Measurements from ENCODE around the gene COL6A5. TPM values are rescaled to one million over a fixed set of nuclear protein-coding genes. Genes with fewer than 3 reads are reported as not detected.

Gene COL6A5
- polyA plus RNA-seq, 1 of the 3 experiments (the other 2 are of a cell fraction): not detected

GRCh38 chr3:130323503-130323902, 22.0 kb upstream of the COL6A5 start (continued):
- TF ChIP-seq, protein P1, sequence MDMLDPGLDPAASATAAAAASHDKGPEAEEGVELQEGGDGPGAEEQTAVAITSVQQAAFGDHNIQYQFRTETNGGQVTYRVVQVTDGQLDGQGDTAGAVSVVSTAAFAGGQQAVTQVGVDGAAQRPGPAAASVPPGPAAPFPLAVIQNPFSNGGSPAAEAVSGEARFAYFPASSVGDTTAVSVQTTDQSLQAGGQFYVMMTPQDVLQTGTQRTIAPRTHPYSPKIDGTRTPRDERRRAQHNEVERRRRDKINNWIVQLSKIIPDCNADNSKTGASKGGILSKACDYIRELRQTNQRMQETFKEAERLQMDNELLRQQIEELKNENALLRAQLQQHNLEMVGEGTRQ (IDR thresholded peaks at IDR 0.05; ENCODE audit: borderline replicate concordance, low read depth, low read length): no peak

DNA sequence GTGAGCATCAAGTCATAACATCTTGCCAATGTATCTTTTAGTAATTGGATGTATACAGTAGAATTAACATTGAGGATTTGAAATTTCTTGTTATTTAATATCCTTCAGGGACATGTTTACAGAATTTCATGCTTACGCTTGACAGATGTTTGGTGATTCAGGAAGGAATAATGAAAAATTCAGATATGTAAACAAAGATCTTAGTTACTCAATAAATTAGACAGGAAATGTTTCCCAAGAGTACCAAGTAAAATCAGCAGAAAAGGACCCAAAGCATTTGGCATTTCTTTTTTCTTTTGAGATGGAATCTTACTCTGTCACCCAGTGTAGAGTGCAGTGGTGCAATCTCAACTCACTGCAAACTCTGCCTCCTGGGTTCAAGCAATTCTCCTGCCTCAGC, 4.7 kb upstream of the COL6A5 start:
- DNase-seq: no peak
- Histone ChIP-seq H3K36me3 (replicated peaks in 1 of 2; ENCODE audit: control insufficient read depth in 1 of 2, insufficient read depth in 2 of 2, low read length in 1 of 2) (no peaks in the 10 kb centered on the region), H3K4me1 (ENCODE audit: control insufficient read depth in 1 of 2, insufficient read depth in 2 of 2, low read depth in 1 of 2, low read length in 1 of 2) (no peaks in the 10 kb centered on the region; a peak in 1 of 4 replicates), H3F3A (replicated peaks; ENCODE audit: insufficient read depth) (no peaks in the 10 kb centered on the region), H3K4me3 (ENCODE audit: low read depth in 2 of 2, low read length in 1 of 2) (no peak overlapping the region), H4K20me1 (ENCODE audit: insufficient read depth) (no peaks in the 10 kb centered on the region), H3K9me3 (peaks cover 3% of the 10 kb centered on the region; the same call in 1 of the 2 replicates), H3K4me2 (no peak overlapping the region), H3K79me2 (ENCODE audit: insufficient read depth) (no peaks in the 10 kb centered on the region), H3K9ac (no peak overlapping the region), H3K27me3 (ENCODE audit: insufficient read depth) (no peaks in the 10 kb centered on the region), H3K9me2 (no peaks in the 10 kb centered on the region), H2AFZ (ENCODE audit: low read depth) (no peak overlapping the region), H3K27ac (ENCODE audit: low read depth in 2 of 2, low read length in 1 of 2) (no peak overlapping the region)
- CTCF ChIA-PET: interaction anchor here (0.7 kb wide), 1 partner anchor 239 kb away, joined by 3 read pairs; no protein-coding TSS in a partner anchor
- 36% methylated on average over 1 of the region's 1 CpG for WGBS (ENCODE audit: low lambda C conversion rate)
- TF ChIP-seq RXRA (IDR thresholded peaks at IDR 0.05; ENCODE audit: borderline replicate concordance, low read depth): no peak
- TF ChIP-seq PBX3 (IDR thresholded peaks at IDR 0.05): no peak
- TF ChIP-seq SIN3A (IDR thresholded peaks at IDR 0.05; ENCODE audit: borderline replicate concordance, low read depth, low read length): no peak
- TF ChIP-seq USF1 (IDR thresholded peaks at IDR 0.05; ENCODE audit: borderline replicate concordance, low read depth): no peak
- TF ChIP-seq MXI1 (IDR thresholded peaks at IDR 0.05; ENCODE audit: low read depth, low read length): no peak
- TF ChIP-seq RCOR1 (IDR thresholded peaks at IDR 0.05; ENCODE audit: low read length): no peak
- TF ChIP-seq, protein P2, sequence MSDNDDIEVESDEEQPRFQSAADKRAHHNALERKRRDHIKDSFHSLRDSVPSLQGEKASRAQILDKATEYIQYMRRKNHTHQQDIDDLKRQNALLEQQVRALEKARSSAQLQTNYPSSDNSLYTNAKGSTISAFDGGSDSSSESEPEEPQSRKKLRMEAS (IDR thresholded peaks at IDR 0.05; ENCODE audit: low read depth): no peak
- TF ChIP-seq CHD2 (IDR thresholded peaks at IDR 0.05; ENCODE audit: low read length, partially characterized antibody): no peak
- TF ChIP-seq RFX5 (IDR thresholded peaks at IDR 0.05; ENCODE audit: low read length): no peak
- no peak for TF ChIP-seq JUND (IDR thresholded peaks at IDR 0.05)
- TF ChIP-seq, protein P1 (IDR thresholded peaks at IDR 0.05; ENCODE audit: borderline replicate concordance, low read depth, low read length): no peak
- no peak for TF ChIP-seq RAD21 (IDR thresholded peaks at IDR 0.05; ENCODE audit: low read length)
- no peak for TF ChIP-seq FOXJ3 (CRISPR knock-in tag; IDR thresholded peaks at IDR 0.05)
- TF ChIP-seq ELF1 (IDR thresholded peaks at IDR 0.05): no peak
- POLR2A ChIA-PET: no interaction called here

All from SK-N-SH (cell line).